Stomach (tissue), 4 donors: ENCODE results near the gene TNK1.

Experiments used
- EP300 ChIP-seq: sonication (generic); formaldehyde crosslinking; IDR thresholded peaks from one replicate; pipeline ENCODE4 v1.6.1; 2017; ENCODE audit warnings: antibody characterized with exemption
- TF ChIP-seq, protein P1 (sequence below), 7 experiments: fragments of 450-650 bp in 4 of 7; fragments of 200-600 bp in 3 of 7; sonication (generic) in 3 of 7; IDR thresholded peaks; one replicate each; pipeline ENCODE4 v1.5.1; 2016 to 2019; ENCODE audit warnings: antibody characterized with exemption in 7 of 7, control low read depth in 2 of 7, mild to moderate bottlenecking in 1 of 7

GRCh38 chr17:7426896-7427489, 46.1 kb downstream of the TNK1 start:
- no peak for TF ChIP-seq EP300
- TF ChIP-seq, protein P1, sequence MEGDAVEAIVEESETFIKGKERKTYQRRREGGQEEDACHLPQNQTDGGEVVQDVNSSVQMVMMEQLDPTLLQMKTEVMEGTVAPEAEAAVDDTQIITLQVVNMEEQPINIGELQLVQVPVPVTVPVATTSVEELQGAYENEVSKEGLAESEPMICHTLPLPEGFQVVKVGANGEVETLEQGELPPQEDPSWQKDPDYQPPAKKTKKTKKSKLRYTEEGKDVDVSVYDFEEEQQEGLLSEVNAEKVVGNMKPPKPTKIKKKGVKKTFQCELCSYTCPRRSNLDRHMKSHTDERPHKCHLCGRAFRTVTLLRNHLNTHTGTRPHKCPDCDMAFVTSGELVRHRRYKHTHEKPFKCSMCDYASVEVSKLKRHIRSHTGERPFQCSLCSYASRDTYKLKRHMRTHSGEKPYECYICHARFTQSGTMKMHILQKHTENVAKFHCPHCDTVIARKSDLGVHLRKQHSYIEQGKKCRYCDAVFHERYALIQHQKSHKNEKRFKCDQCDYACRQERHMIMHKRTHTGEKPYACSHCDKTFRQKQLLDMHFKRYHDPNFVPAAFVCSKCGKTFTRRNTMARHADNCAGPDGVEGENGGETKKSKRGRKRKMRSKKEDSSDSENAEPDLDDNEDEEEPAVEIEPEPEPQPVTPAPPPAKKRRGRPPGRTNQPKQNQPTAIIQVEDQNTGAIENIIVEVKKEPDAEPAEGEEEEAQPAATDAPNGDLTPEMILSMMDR (IDR thresholded peaks at IDR 0.05) = no peak
